WTC11 (cell line): ENCODE data around the gene UNC13D. TPM values are rescaled to one million over a fixed set of nuclear protein-coding genes. Genes with fewer than 3 reads are reported as not detected.
A peak's percentile ranks its signal among the peaks of the same experiment; 100 is the strongest.

ENCODE experiments used
- ATAC-seq: fragments of 200-7000 bp; cut with Tn5 transposase; 2 replicates; pipeline ENCODE4 v1.10.0; 2021; ENCODE audit warnings: mild to moderate bottlenecking, moderate library complexity
- CTCF ChIA-PET: fragments of 300-600 bp; sonication (Branson Sonifier 250); formaldehyde crosslinking; loops from one replicate; lab custom pipeline; 2021; ENCODE audit warnings: antibody characterized with exemption; lab: Charles Lee
- POLR2A ChIA-PET: fragments of 350-600 bp; sonication (Branson Sonifier 250); formaldehyde crosslinking; loops from one replicate; lab custom pipeline; 2021; ENCODE audit warnings: antibody characterized with exemption; lab: Charles Lee
- DNase-seq: peaks from one replicate; pipeline ENCODE4 v3.0.0; 2021; ENCODE audit warnings: low spot score
- H3K27ac Mint-ChIP-seq: 2 replicates; pipeline ENCODE4 v1.8.0; 2021; ENCODE audit warnings: mixed read lengths
- H3K27me3 Mint-ChIP-seq: 2 replicates; pipeline ENCODE4 v1.8.0; 2021; ENCODE audit warnings: low read depth, mild to moderate bottlenecking, moderate library complexity, mixed read lengths
- H3K36me3 Mint-ChIP-seq: 2 replicates; pipeline ENCODE4 v1.8.0; 2021; ENCODE audit warnings: mixed read lengths
- H3K4me1 Mint-ChIP-seq: 2 replicates; pipeline ENCODE4 v1.8.0; 2022; ENCODE audit warnings: mixed read lengths
- H3K4me3 Mint-ChIP-seq: 2 replicates; pipeline ENCODE4 v1.8.0; 2021; ENCODE audit warnings: mild to moderate bottlenecking, moderate library complexity, mixed read lengths
- H3K9me3 Mint-ChIP-seq: 2 replicates; pipeline ENCODE4 v1.8.0; 2021; ENCODE audit warnings: mixed read lengths
- AR ChIP-seq: fragments of 250-450 bp; sonication (Bioruptor Pico); IDR thresholded peaks from 2 replicates; pipeline ENCODE4 v1.9.0; 2021; ENCODE audit warnings: mild to moderate bottlenecking
- CTCF ChIP-seq: fragments of 200-600 bp; IDR thresholded peaks from 2 replicates; pipeline ENCODE4 v1.8.0; 2022; ENCODE audit warnings: antibody characterized with exemption
- ESRRA ChIP-seq: sonication (generic); formaldehyde crosslinking; IDR thresholded peaks from 2 replicates; pipeline ENCODE4 v1.8.1; 2022; ENCODE audit warnings: mild to moderate bottlenecking, missing genetic modification reagents, borderline replicate concordance
- GABPB1 ChIP-seq: sonication (generic); formaldehyde crosslinking; IDR thresholded peaks from 2 replicates; pipeline ENCODE4 v1.8.1; 2023; ENCODE audit warnings: mild to moderate bottlenecking, missing genetic modification reagents
- JAZF1 ChIP-seq: fragments of 250-450 bp; sonication (Bioruptor Pico); IDR thresholded peaks from 2 replicates; pipeline ENCODE4 v1.9.0; 2021; ENCODE audit warnings: moderate library complexity, mild to moderate bottlenecking, inconsistent platforms
- KAT7 ChIP-seq: sonication (generic); formaldehyde crosslinking; IDR thresholded peaks from 2 replicates; pipeline ENCODE4 v1.8.1; 2023; ENCODE audit warnings: missing genetic modification reagents, mild to moderate bottlenecking, borderline replicate concordance
- NFE2L1 ChIP-seq: sonication (generic); formaldehyde crosslinking; IDR thresholded peaks from 2 replicates; pipeline ENCODE4 v1.8.1; 2023; ENCODE audit warnings: missing genetic modification reagents
- RELA ChIP-seq: sonication (generic); formaldehyde crosslinking; IDR thresholded peaks from 2 replicates; pipeline ENCODE4 v1.8.1; 2022; ENCODE audit warnings: missing genetic modification reagents, mild to moderate bottlenecking, borderline replicate concordance
- USF1 ChIP-seq: sonication (generic); formaldehyde crosslinking; IDR thresholded peaks from 2 replicates; pipeline ENCODE4 v1.8.0; 2022; ENCODE audit warnings: mild to moderate bottlenecking, missing genetic modification reagents
- ZSCAN18 ChIP-seq: fragments of 250-450 bp; sonication (Bioruptor Pico); IDR thresholded peaks from 2 replicates; pipeline ENCODE4 v2.1.2; 2022; ENCODE audit warnings: mild to moderate bottlenecking, moderate library complexity
- total RNA-seq: library from RNA; stranded (reverse); gene quantifications from 3 replicates; pipeline ENCODE4 v1.2.3, GENCODE V29; 2021

The UNC13D gene
- total RNA-seq, 1 experiment from 2014 or later: 13.1 TPM

- TF ChIP-seq CTCF (peak; percentile 40), JAZF1 (CRISPR knock-in tag) (no peak)
- Mint-ChIP-seq H3K4me3 (peak overlapping the region; percentile 95), H3K27ac (peak overlapping the region; percentile 93), H3K4me1 (peaks cover 40% of the 10 kb centered on the region), H3K9me3 (no peaks in the 10 kb centered on the region), H3K36me3 (peaks cover 14% of the 10 kb centered on the region), H3K27me3 (peaks cover 4% of the 10 kb centered on the region)
- DNase-seq: no peak
- ChIA-PET CTCF (interaction anchor here (0.7 to 2.3 kb wide), 18 partner anchors 9 to 182 kb away, joined by 3 to 27 read pairs (median 6); partner anchors contain the start of genes GALK1, ITGB4, SMIM5 and UNC13D), POLR2A (interaction anchor here (1.2 kb wide), 1 partner anchor 9 kb away, joined by 4 read pairs; no protein-coding TSS in a partner anchor)
- no peak for ATAC-seq
Observed at GRCh38 chr17:75783069-75783783, 61.0 kb downstream of the UNC13D start.

- CTCF ChIA-PET: interaction anchor here (0.6 to 3.0 kb wide), 20 partner anchors 10 to 540 kb away, joined by 3 to 39 read pairs (median 6); partner anchors contain the start of genes GALK1, ITGB4, MRPL38 and SMIM5
- Mint-ChIP-seq H3K4me1 (peaks cover 44% of the 10 kb centered on the region), H3K27me3 (peaks cover 4% of the 10 kb centered on the region), H3K36me3 (peaks cover 28% of the 10 kb centered on the region), H3K27ac (peak overlapping the region; percentile 68), H3K9me3 (no peaks in the 10 kb centered on the region), H3K4me3 (peak overlapping the region; percentile 94)
- TF ChIP-seq GABPB1 (CRISPR knock-in tag): no peak
- TF ChIP-seq USF1 (CRISPR knock-in tag): no peak
- TF ChIP-seq NFE2L1 (CRISPR knock-in tag): no peak
- TF ChIP-seq RELA: no peak
- TF ChIP-seq AR (CRISPR knock-in tag): no peak
- 0 out of 2 replicates have a peak, but pooled peaks have one; percentile 63 for TF ChIP-seq ZSCAN18 (CRISPR knock-in tag)
- TF ChIP-seq KAT7 (CRISPR knock-in tag): no peak
- TF ChIP-seq ESRRA: no peak
- ATAC-seq (no peak), DNase-seq (no peak)
- POLR2A ChIA-PET: interaction anchor here (0.5 to 1.0 kb wide), 12 partner anchors 9 to 353 kb away, joined by 3 to 7 read pairs (median 5); partner anchors contain the start of genes ITGB4, RECQL5, SAP30BP and TSEN54
Observed at GRCh38 chr17:75779987-75780889, 64.0 kb downstream of the UNC13D start.
